H9 (cell line): Measurements from ENCODE around the gene ZNF736. TPM values are rescaled to one million over a fixed set of nuclear protein-coding genes. Genes with fewer than 3 reads are reported as not detected.
"Not testable (repeated sequence)": the region's sequence is repeated elsewhere in the genome, so short reads cannot be mapped to it uniquely, and the experiment has no call there.

ENCODE experiments used
- DNase-seq: peaks from one replicate; pipeline ENCODE4 v3.0.0-alpha.2; 2017
- H2AFZ ChIP-seq: one replicate; pipeline ENCODE4 v1.6.1; 2013; ENCODE audit warnings: mild to moderate bottlenecking, low read length, control low read depth, moderate library complexity
- H2AK5ac ChIP-seq: 2 replicates; pipeline ENCODE4 v1.6.1; 2013; ENCODE audit warnings: low read length, control low read depth, mixed read lengths; ENCODE audit not compliant: insufficient read length
- H2BK120ac ChIP-seq: one replicate; pipeline ENCODE4 v1.6.1; 2013; ENCODE audit warnings: low read depth, mild to moderate bottlenecking, low read length, control low read depth, inconsistent platforms; ENCODE audit not compliant: poor library complexity, severe bottlenecking
- H2BK12ac ChIP-seq: 2 replicates; pipeline ENCODE4 v1.6.1; 2013; ENCODE audit warnings: low read length, control low read depth, mixed read lengths, low read depth; ENCODE audit not compliant: insufficient read length
- H2BK15ac ChIP-seq: 2 replicates; pipeline ENCODE4 v1.6.1; 2013; ENCODE audit warnings: low read depth, low read length, control low read depth
- H2BK20ac ChIP-seq: one replicate; pipeline ENCODE4 v1.6.1; 2013; ENCODE audit warnings: low read depth, mild to moderate bottlenecking, low read length, control low read depth, inconsistent platforms; ENCODE audit not compliant: poor library complexity, severe bottlenecking
- H2BK5ac ChIP-seq: 2 replicates; pipeline ENCODE4 v1.6.1; 2013; ENCODE audit warnings: low read length, control low read depth, mixed read lengths; ENCODE audit not compliant: insufficient read length
- H3K14ac ChIP-seq: 2 replicates; pipeline ENCODE4 v1.6.1; 2013; ENCODE audit warnings: low read length, control low read depth; ENCODE audit not compliant: insufficient read depth
- H3K18ac ChIP-seq: 2 replicates; pipeline ENCODE4 v1.6.1; 2013; ENCODE audit warnings: low read depth, mild to moderate bottlenecking, mixed read lengths, low read length, control low read depth; ENCODE audit not compliant: insufficient read length
- H3K23ac ChIP-seq: 2 replicates; pipeline ENCODE4 v1.6.1; 2013; ENCODE audit warnings: low read length, control low read depth, mixed read lengths, low read depth; ENCODE audit not compliant: insufficient read length
- H3K23me2 ChIP-seq: 2 replicates; pipeline ENCODE4 v1.6.1; 2013; ENCODE audit warnings: low read depth, mild to moderate bottlenecking, mixed read lengths, low read length, control low read depth; ENCODE audit not compliant: insufficient read length, poor library complexity, severe bottlenecking
- H3K27ac ChIP-seq: 2 replicates; pipeline ENCODE4 v1.5.1; 2013; ENCODE audit warnings: low read length, control low read depth, mixed read lengths, low read depth; ENCODE audit not compliant: insufficient read length
- H3K27me3 ChIP-seq: 2 replicates; pipeline ENCODE4 v1.6.1; 2013; ENCODE audit warnings: low read length, control low read depth, inconsistent platforms; ENCODE audit not compliant: insufficient read depth
- H3K4ac ChIP-seq: 2 replicates; pipeline ENCODE4 v1.6.1; 2013; ENCODE audit warnings: low read depth, mild to moderate bottlenecking, control low read depth, inconsistent platforms, low read length, moderate library complexity
- H3K4me1 ChIP-seq: 2 replicates; pipeline ENCODE4 v1.6.1; 2013; ENCODE audit warnings: low read length, control low read depth, inconsistent platforms; ENCODE audit not compliant: insufficient read depth
- H3K4me2 ChIP-seq: 2 replicates; pipeline ENCODE4 v1.6.1; 2013; ENCODE audit warnings: low read length, control low read depth, mixed read lengths; ENCODE audit not compliant: insufficient read length, insufficient read depth
- H3K56ac ChIP-seq: 2 replicates; pipeline ENCODE4 v1.6.1; 2013; ENCODE audit warnings: low read depth, mild to moderate bottlenecking, mixed read lengths, low read length, control low read depth; ENCODE audit not compliant: insufficient read length
- H3K79me1 ChIP-seq: 2 replicates; pipeline ENCODE4 v1.6.1; 2013; ENCODE audit warnings: low read depth, mild to moderate bottlenecking, moderate library complexity, low read length, control low read depth, inconsistent platforms; ENCODE audit not compliant: insufficient read depth, poor library complexity, severe bottlenecking
- H3K79me2 ChIP-seq: 2 replicates; pipeline ENCODE4 v1.6.1; 2013; ENCODE audit warnings: low read length, control low read depth, inconsistent platforms; ENCODE audit not compliant: insufficient read depth
- H3K9ac ChIP-seq: 2 replicates; pipeline ENCODE4 v1.6.1; 2013; ENCODE audit warnings: low read length, control low read depth, mixed read lengths; ENCODE audit not compliant: insufficient read length; ENCODE audit errors: extremely low read depth
- H3K9me3 ChIP-seq: one replicate; pipeline ENCODE4 v1.6.1; 2013; ENCODE audit warnings: low read depth, low read length, inconsistent platforms; ENCODE audit not compliant: control insufficient read depth
- H3T11ph ChIP-seq: one replicate; pipeline ENCODE4 v1.6.1; 2013; ENCODE audit warnings: mild to moderate bottlenecking, low read length, control low read depth, inconsistent platforms
- H4K20me1 ChIP-seq: one replicate; pipeline ENCODE4 v1.6.1; 2013; ENCODE audit not compliant: control insufficient read depth, insufficient read length, insufficient read depth
- H4K5ac ChIP-seq: 2 replicates; pipeline ENCODE4 v1.6.1; 2013; ENCODE audit warnings: low read depth, mild to moderate bottlenecking, mixed read lengths, low read length, control low read depth; ENCODE audit not compliant: insufficient read length
- H4K8ac ChIP-seq: replicated peaks from 2 replicates; pipeline ENCODE4 v1.6.1; 2013; ENCODE audit warnings: low read length, control low read depth, mixed read lengths, low read depth; ENCODE audit not compliant: insufficient read length
- H4K91ac ChIP-seq: 2 replicates; pipeline ENCODE4 v1.6.1; 2013; ENCODE audit warnings: low read depth, mild to moderate bottlenecking, moderate library complexity, mixed read lengths, low read length, control low read depth; ENCODE audit not compliant: insufficient read length
- H3K27ac Mint-ChIP-seq, 3 experiments: 2 replicates in 2 of 3; 3 replicates in 1 of 3; pipeline ENCODE4 v1.8.0; 2020 to 2021; ENCODE audit warnings: mixed read lengths in 3 of 3, mild to moderate bottlenecking in 1 of 3, moderate library complexity in 1 of 3
- H3K27me3 Mint-ChIP-seq: 2 replicates; pipeline ENCODE4 v1.8.0; 2021; ENCODE audit warnings: low read depth, mild to moderate bottlenecking, moderate library complexity, mixed read lengths
- H3K36me3 Mint-ChIP-seq, 3 experiments: 2 replicates in 2 of 3; 3 replicates in 1 of 3; pipeline ENCODE4 v1.8.0; 2020 to 2021; ENCODE audit warnings: low read depth in 3 of 3, mixed read lengths in 3 of 3; ENCODE audit not compliant: insufficient read depth in 1 of 3
- H3K4me1 Mint-ChIP-seq, 2 experiments: 2 replicates each; pipeline ENCODE4 v1.8.0; 2020; ENCODE audit warnings: mixed read lengths in 2 of 2
- H3K4me3 Mint-ChIP-seq, 2 experiments: 2 replicates in 1 of 2; 3 replicates in 1 of 2; pipeline ENCODE4 v1.8.0; 2020 to 2021; ENCODE audit warnings: mild to moderate bottlenecking in 2 of 2, mixed read lengths in 2 of 2, moderate library complexity in 1 of 2
- H3K9me3 Mint-ChIP-seq, 2 experiments: 2 replicates in 1 of 2; 3 replicates in 1 of 2; pipeline ENCODE4 v1.8.0; 2020; ENCODE audit warnings: mild to moderate bottlenecking in 2 of 2, mixed read lengths in 2 of 2, moderate library complexity in 1 of 2
- CTCF ChIP-seq: fragments of 200-600 bp; sonication (generic); conservative IDR thresholded peaks from 3 replicates; pipeline ENCODE4 v1.8.0; 2021; ENCODE audit warnings: antibody characterized with exemption, mild to moderate bottlenecking
- WGBS: extraction: QIAGEN DNeasy Blood & Tissue Kit; methylation state at CpG from one replicate; pipeline ENCODE4 v1.1.7; 2013; ENCODE audit warnings: missing lambda C conversion rate, low lambda C conversion rate, mixed read lengths; ENCODE audit not compliant: insufficient read length; ENCODE audit errors: extremely low coverage; 5-methylcytosine and 5-hydroxymethylcytosine counted together
- total RNA-seq: library from RNA; stranded (reverse); gene quantifications from 2 replicates; pipeline ENCODE4 v1.2.1, GENCODE V29; 2021

ZNF736 gene
- total RNA-seq, 1 experiment from 2014 or later, result not detected

- Histone ChIP-seq H3K56ac (no peak overlapping the region), H3K4ac (no peak overlapping the region), H2AFZ (no peak overlapping the region), H3K79me2 (no peaks in the 10 kb centered on the region), H4K5ac (no peak overlapping the region), H3K18ac (no peak overlapping the region), H4K8ac (no peak overlapping the region), H4K91ac (no peak overlapping the region), H3K4me1 (no peaks in the 10 kb centered on the region), H3K27me3 (no peaks in the 10 kb centered on the region; the same call in 1 of the 2 replicates), H3K23ac (no peak overlapping the region), H4K20me1 (no peaks in the 10 kb centered on the region), H2BK5ac (no peak overlapping the region), H2BK15ac (no peak overlapping the region), H3K9me3 (peaks cover 98% of the 10 kb centered on the region), H3K79me1 (no peaks in the 10 kb centered on the region), H3K4me2 (no peak overlapping the region), H3K9ac (no peak overlapping the region), H2BK120ac (no peak overlapping the region), H3K23me2 (no peaks in the 10 kb centered on the region), H2BK12ac (no peak overlapping the region), H3K27ac (no peak overlapping the region), H3T11ph (no peak overlapping the region), H3K14ac (no peak overlapping the region), H2BK20ac (no peak overlapping the region), H2AK5ac (no peak overlapping the region)
- peaks cover 95 to 96% of the 10 kb centered on the region in 2 experiments for H3K9me3 Mint-ChIP-seq
- no peaks in the 10 kb centered on the region for H3K4me1 Mint-ChIP-seq
- no peak for TF ChIP-seq CTCF
- no peak for DNase-seq
- no peak overlapping the region for H3K27ac Mint-ChIP-seq
- no peaks in the 10 kb centered on the region; the same call in 1 of the 2 replicates for H3K27me3 Mint-ChIP-seq
- no CpG with 5 or more reads among the region's 1 CpG for WGBS
- H3K36me3 Mint-ChIP-seq, result peaks cover 4 to 23% (median 21%) of the 10 kb centered on the region in 3 experiments; a peak in 6 of 7 replicates
- no peak overlapping the region for H3K4me3 Mint-ChIP-seq
Measured at GRCh38 chr7:64294701-64295420, 18.9 kb upstream of the ZNF736 start.

- H3K4me1 Mint-ChIP-seq, H4K8ac ChIP-seq, H3K27ac Mint-ChIP-seq, H2BK5ac ChIP-seq, H2BK12ac ChIP-seq, H3K18ac ChIP-seq, H3K4me2 ChIP-seq, H3K79me1 ChIP-seq, H2BK20ac ChIP-seq, H4K5ac ChIP-seq, H3K4ac ChIP-seq, H2BK120ac ChIP-seq, H3K56ac ChIP-seq, H4K91ac ChIP-seq, H3K27me3 Mint-ChIP-seq, H4K20me1 ChIP-seq, H3K79me2 ChIP-seq, H3K9ac ChIP-seq, H2AK5ac ChIP-seq, DNase-seq, H3K4me1 ChIP-seq, H2BK15ac ChIP-seq, H3K27ac ChIP-seq, H3K23me2 ChIP-seq, H3K4me3 Mint-ChIP-seq, H3K27me3 ChIP-seq, H2AFZ ChIP-seq, H3T11ph ChIP-seq, H3K14ac ChIP-seq, H3K23ac ChIP-seq: not testable (repeated sequence)
- WGBS, result no CpG with 5 or more reads among the region's 1 CpG
- peaks cover 98% of the 10 kb centered on the region for H3K9me3 ChIP-seq
- H3K9me3 Mint-ChIP-seq, result peaks cover 96 to 97% of the 10 kb centered on the region in 2 experiments
- H3K36me3 Mint-ChIP-seq, result peaks cover 17 to 34% (median 24%) of the 10 kb centered on the region in 3 experiments; a peak in 5 of 7 replicates
Measured at GRCh38 chr7:64297418-64297817, 16.3 kb upstream of the ZNF736 start.
